GM10248 (cell line): ENCODE results near the gene DLG4.

Source experiments
- CTCF ChIA-PET: fragments of 300-600 bp; sonication (Branson Sonifier 250); formaldehyde crosslinking; extraction: SDS; loops from one replicate; lab custom pipeline; 2021; ENCODE audit warnings: antibody characterized with exemption; lab: Yijun Ruan, JAX
- POLR2A ChIA-PET: fragments of 350-650 bp; sonication (Branson Sonifier 250); formaldehyde crosslinking; extraction: SDS; loops from one replicate; lab custom pipeline; 2020; ENCODE audit warnings: antibody characterized with exemption; lab: Yijun Ruan, JAX
- DNase-seq: peaks from one replicate; pipeline ENCODE4 v3.0.0; 2012; ENCODE audit errors: extremely low spot score
- CTCF ChIP-seq: IDR thresholded peaks from 2 replicates; pipeline ENCODE4 v1.5.1; 2012; ENCODE audit warnings: mild to moderate bottlenecking, low read depth; ENCODE audit errors: extremely low read depth, missing control alignments, control extremely low read depth

DLG4 gene

GRCh38 chr17:7196651-7197401 lies 22.8 kb downstream of the DLG4 start:
- ChIA-PET POLR2A (no interaction called here), CTCF (interaction anchor here (0.9 to 2.5 kb wide), 2 partner anchors 9 to 20 kb away, joined by 3 to 9 read pairs; no protein-coding TSS in a partner anchor)
- no peak for TF ChIP-seq CTCF
- DNase-seq = no peak

GRCh38 chr17:7195971-7196370 lies 23.7 kb downstream of the DLG4 start:
- CTCF ChIA-PET = interaction anchor here (1.7 to 2.5 kb wide), 2 partner anchors 12 to 19 kb away, joined by 3 to 9 read pairs; no protein-coding TSS in a partner anchor
- DNase-seq = no peak
- no peak for TF ChIP-seq CTCF
- POLR2A ChIA-PET = no interaction called here

GRCh38 chr17:7192271-7192937 lies 27.2 kb downstream of the DLG4 start:
- no peak for DNase-seq
- CTCF ChIA-PET = no interaction called here
- POLR2A ChIA-PET = no interaction called here
- TF ChIP-seq CTCF = no peak

- ChIA-PET POLR2A (interaction anchor here (0.6 kb wide), 1 partner anchor 490 kb away, joined by 4 read pairs; no protein-coding TSS in a partner anchor), CTCF (interaction anchor here (1.0 to 1.1 kb wide), 3 partner anchors 13 to 34 kb away, joined by 3 to 4 read pairs (median 4); partner anchors contain the start of gene ASGR1)
- DNase-seq = peak; percentile 57
- TF ChIP-seq CTCF = no peak
Observed at GRCh38 chr17:7191571-7192270, 27.9 kb downstream of the DLG4 start.

GRCh38 chr17:7191069-7191468 lies 28.6 kb downstream of the DLG4 start:
- DNase-seq = no peak
- ChIA-PET CTCF (interaction anchor here (1.0 to 1.1 kb wide), 3 partner anchors 12 to 34 kb away, joined by 3 to 4 read pairs (median 4); partner anchors contain the start of gene ASGR1), POLR2A (no interaction called here)
- no peak for TF ChIP-seq CTCF
